Measurements from ENCODE around the gene TNFRSF4.

TNFRSF4 gene

DNA sequence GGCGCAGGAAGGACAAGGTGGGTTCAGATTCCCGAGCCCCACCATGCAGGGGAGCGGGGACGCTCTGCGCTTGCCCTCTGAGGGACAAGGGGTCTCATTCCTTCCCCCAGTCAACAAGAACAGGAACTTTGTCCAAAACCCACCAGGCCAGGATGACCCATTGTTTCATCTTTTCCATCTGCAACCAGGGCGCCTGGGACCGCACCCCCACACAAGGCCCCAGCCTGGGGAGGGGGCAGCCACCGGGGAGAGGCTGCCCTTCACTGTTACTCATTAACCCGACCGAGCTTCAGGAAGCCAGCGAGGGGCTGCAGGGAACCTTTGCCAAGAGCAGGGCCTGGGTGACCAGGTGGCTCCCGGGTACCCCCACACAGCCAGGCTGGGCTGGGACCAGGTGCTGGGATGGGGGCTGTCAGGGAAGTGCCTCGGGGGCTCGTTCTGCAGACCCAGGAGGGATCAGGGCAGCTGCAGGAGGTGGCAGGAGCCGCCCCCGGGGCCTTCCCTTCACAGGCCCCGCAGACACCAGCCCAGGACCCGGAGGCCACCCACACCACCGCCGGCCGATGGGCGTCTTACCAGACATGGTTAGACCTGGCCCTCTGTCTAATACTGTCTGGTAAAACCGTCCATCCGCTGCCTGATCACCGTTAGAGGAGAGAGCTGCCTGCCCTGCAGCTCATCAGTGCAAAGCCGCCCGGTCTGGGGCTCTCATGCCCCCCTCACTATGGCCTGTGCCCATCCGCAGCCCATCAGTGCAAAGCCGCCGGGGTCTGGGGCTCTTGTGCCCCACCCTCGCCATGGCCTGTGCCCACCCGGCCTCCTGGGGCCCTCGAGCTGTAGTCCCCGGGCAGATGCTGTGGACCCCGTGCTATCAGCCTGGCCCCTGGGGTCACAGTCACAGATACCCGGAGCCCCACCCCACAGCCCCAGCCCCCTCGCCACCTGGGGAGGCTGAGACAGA lies 45.2 kb downstream of the TNFRSF4 start:
- Histone ChIP-seq H3K27me3 (ENCODE audit: insufficient read depth, low read length) (peaks cover 58% of the 10 kb centered on the region), H3K79me2 (ENCODE audit: control insufficient read depth, insufficient read depth, low read length, unreplicated experiment) (no peaks in the 10 kb centered on the region), H3K4me3 (ENCODE audit: low read depth, low read length) (no peak overlapping the region), H2AFZ (ENCODE audit: low read length, unreplicated experiment) (no peak overlapping the region), H3K4me1 (ENCODE audit: control insufficient read depth, insufficient read depth, low read length, unreplicated experiment) (peaks cover 1% of the 10 kb centered on the region), H3K36me3 (ENCODE audit: insufficient read depth, low read length) (no peaks in the 10 kb centered on the region), H3K27ac (ENCODE audit: low read depth, low read length) (no peak overlapping the region)

DNA sequence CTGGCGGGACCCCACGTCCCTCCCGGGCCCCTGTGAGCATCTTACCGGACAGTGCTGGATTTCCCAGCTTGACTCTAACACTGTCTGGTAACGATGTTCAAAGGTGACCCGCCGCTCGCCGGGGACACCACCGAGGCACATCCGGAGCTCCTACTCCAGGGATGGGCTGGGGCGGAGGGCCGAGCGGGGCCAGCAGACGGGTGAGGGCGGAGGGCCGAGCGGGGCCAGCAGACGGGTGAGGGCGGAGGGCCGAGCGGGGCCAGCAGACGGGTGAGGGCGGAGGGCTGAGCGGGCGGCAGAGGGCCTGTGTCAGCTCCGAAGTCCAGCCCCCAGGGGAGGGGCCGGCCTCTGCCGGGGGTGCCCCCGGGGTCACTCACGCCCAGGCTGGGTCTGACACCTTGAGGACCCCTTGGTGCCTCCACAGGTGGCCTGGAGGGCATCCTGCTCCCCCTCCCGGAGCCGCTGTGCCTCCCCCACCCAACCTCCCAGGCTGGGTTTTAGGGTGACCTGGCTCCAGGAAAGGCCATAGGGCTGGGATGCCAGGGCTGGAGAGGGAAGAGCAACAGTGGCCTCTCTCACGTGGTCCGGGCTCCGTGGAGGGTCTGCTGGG lies 46.0 kb downstream of the TNFRSF4 start:
- Histone ChIP-seq H3K27me3 (ENCODE audit: insufficient read depth, low read length) (peaks cover 50% of the 10 kb centered on the region), H3K79me2 (ENCODE audit: control insufficient read depth, insufficient read depth, low read length, unreplicated experiment) (no peaks in the 10 kb centered on the region), H2AFZ (ENCODE audit: low read length, unreplicated experiment) (no peak overlapping the region), H3K27ac (ENCODE audit: low read depth, low read length) (no peak overlapping the region), H3K36me3 (ENCODE audit: insufficient read depth, low read length) (no peaks in the 10 kb centered on the region), H3K4me1 (ENCODE audit: control insufficient read depth, insufficient read depth, low read length, unreplicated experiment) (no peaks in the 10 kb centered on the region), H3K4me3 (ENCODE audit: low read depth, low read length) (no peak overlapping the region)

DNA sequence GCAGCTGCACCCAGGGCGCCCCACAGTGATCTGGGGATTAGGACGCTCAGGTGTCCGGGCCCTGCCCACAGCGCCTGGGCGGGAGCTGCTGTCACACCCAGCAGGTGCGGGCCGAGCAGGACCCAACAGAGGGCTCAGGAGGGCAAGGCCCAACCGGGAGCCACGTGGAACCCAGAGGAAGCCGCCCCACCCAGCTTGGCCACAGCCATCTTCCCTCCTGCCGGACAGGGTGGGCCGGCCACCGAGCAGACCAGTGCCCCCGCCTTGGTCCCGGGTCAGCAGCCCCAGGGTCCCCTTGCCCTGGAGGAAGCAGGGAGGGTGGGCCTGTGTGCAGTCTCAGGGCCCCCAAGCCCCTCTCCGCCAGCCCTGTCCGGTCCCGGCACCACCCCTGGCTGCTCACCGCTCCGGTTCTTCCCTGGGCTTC lies 46.5 kb downstream of the TNFRSF4 start:
- H2AFZ ChIP-seq (ENCODE audit: low read length, unreplicated experiment), result no peak overlapping the region
- no peaks in the 10 kb centered on the region for H3K4me1 ChIP-seq (ENCODE audit: control insufficient read depth, insufficient read depth, low read length, unreplicated experiment)
- no peak overlapping the region for H3K27ac ChIP-seq (ENCODE audit: low read depth, low read length)
- H3K79me2 ChIP-seq (ENCODE audit: control insufficient read depth, insufficient read depth, low read length, unreplicated experiment), result no peaks in the 10 kb centered on the region
- peaks cover 54% of the 10 kb centered on the region for H3K27me3 ChIP-seq (ENCODE audit: insufficient read depth, low read length)
- H3K36me3 ChIP-seq (ENCODE audit: insufficient read depth, low read length), result no peaks in the 10 kb centered on the region
- H3K4me3 ChIP-seq (ENCODE audit: low read depth, low read length), result no peak overlapping the region

DNA sequence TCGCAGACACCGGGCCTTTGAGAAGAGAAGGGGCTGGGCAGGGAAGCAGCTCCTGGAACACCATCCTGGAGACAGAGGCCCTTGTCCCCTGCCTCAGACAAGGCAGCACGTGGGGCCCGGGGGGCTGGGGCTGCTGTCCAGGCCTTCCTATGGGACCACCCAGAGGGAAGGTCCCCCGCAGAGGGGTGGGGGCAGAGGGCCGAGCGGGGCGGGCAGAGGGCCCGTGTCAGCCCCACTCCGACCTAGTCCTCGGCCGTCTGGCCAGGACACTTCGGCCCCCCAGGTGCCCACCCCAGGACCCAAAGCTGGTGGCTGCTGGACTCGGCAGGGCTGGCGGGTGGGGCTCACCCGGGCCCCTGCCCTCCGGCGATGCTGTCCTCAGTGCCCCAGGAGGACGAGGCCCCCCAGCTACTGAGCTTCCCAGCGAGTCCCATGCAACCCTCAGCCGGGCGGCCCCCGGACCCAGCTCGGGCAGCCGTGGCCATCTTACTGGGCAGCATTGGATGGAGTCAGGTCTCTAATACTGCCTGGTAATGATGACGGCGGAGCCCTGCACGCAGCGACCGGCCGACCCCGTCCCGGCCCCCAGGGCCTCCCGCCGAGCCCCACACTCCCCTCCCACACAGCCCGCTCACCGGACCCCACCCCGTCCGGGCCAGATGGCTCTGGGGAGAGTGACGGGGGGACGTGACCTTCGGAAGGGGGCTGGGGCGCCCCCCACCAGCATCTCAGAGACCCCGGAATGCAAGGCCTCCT lies 47.1 kb downstream of the TNFRSF4 start:
- Histone ChIP-seq H2AFZ (ENCODE audit: low read length, unreplicated experiment) (no peak overlapping the region), H3K79me2 (ENCODE audit: control insufficient read depth, insufficient read depth, low read length, unreplicated experiment) (no peaks in the 10 kb centered on the region), H3K4me3 (ENCODE audit: low read depth, low read length) (no peak overlapping the region), H3K36me3 (ENCODE audit: insufficient read depth, low read length) (no peaks in the 10 kb centered on the region), H3K4me1 (ENCODE audit: control insufficient read depth, insufficient read depth, low read length, unreplicated experiment) (no peaks in the 10 kb centered on the region), H3K27me3 (ENCODE audit: insufficient read depth, low read length) (peaks cover 54% of the 10 kb centered on the region), H3K27ac (ENCODE audit: low read depth, low read length) (no peak overlapping the region)

DNA sequence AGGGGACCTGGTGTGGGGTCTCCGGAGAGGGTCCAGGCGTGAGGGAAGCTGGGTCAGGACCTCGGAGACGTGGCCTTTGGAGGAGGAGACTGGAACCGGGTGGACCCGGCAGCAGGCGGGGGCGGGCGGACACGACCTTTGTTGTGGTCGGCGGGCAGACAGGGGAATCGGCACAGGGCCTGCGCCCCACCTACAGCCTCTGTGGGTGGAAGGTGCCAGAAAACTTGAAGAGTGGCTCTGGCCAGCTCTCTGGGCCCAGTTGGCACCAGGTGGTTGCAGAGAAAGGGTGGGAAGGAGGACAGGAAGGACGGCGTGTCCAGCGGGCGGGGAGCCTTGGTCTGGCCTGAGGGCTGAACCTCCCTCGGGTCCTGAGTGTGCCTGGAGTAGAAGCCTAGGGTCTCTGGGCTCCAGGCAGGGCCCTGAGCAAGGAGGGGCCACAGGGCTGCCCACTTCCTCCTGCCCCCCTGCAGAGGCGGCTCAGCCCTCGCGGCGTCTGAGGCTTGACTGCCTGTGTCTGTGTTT lies 48.0 kb downstream of the TNFRSF4 start:
- Histone ChIP-seq H3K79me2 (ENCODE audit: control insufficient read depth, insufficient read depth, low read length, unreplicated experiment) (no peaks in the 10 kb centered on the region), H3K27ac (ENCODE audit: low read depth, low read length) (no peak overlapping the region), H3K4me3 (ENCODE audit: low read depth, low read length) (no peak overlapping the region), H3K27me3 (ENCODE audit: insufficient read depth, low read length) (peaks cover 47% of the 10 kb centered on the region), H3K36me3 (ENCODE audit: insufficient read depth, low read length) (no peaks in the 10 kb centered on the region), H3K4me1 (ENCODE audit: control insufficient read depth, insufficient read depth, low read length, unreplicated experiment) (no peaks in the 10 kb centered on the region), H2AFZ (ENCODE audit: low read length, unreplicated experiment) (no peak overlapping the region)

DNA sequence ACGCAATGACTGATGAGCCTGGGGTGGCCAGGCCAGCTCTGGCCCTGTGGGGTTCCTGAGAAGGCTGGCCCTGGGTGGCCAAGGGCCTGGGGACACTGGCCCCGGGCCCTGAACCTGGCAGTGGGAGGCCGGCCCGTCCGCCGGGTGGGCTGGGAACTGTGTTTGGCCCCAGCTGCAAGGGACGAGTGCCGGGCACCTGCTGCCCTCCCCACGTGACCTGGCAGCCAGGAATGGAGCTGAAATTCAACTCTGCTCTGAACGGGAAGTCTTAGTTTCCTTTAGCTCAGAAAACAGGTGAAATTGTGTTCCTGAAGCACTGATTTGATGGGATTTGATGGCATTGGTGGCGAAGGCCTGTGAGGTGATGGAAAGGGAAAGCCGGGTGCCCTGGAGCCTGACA lies 48.5 kb downstream of the TNFRSF4 start:
- no peaks in the 10 kb centered on the region for H3K4me1 ChIP-seq (ENCODE audit: control insufficient read depth, insufficient read depth, low read length, unreplicated experiment)
- no peak overlapping the region for H3K4me3 ChIP-seq (ENCODE audit: low read depth, low read length)
- peaks cover 42% of the 10 kb centered on the region for H3K27me3 ChIP-seq (ENCODE audit: insufficient read depth, low read length)
- no peak overlapping the region for H3K27ac ChIP-seq (ENCODE audit: low read depth, low read length)
- H2AFZ ChIP-seq (ENCODE audit: low read length, unreplicated experiment), result no peak overlapping the region
- H3K79me2 ChIP-seq (ENCODE audit: control insufficient read depth, insufficient read depth, low read length, unreplicated experiment), result no peaks in the 10 kb centered on the region
- H3K36me3 ChIP-seq (ENCODE audit: insufficient read depth, low read length), result no peaks in the 10 kb centered on the region

DNA sequence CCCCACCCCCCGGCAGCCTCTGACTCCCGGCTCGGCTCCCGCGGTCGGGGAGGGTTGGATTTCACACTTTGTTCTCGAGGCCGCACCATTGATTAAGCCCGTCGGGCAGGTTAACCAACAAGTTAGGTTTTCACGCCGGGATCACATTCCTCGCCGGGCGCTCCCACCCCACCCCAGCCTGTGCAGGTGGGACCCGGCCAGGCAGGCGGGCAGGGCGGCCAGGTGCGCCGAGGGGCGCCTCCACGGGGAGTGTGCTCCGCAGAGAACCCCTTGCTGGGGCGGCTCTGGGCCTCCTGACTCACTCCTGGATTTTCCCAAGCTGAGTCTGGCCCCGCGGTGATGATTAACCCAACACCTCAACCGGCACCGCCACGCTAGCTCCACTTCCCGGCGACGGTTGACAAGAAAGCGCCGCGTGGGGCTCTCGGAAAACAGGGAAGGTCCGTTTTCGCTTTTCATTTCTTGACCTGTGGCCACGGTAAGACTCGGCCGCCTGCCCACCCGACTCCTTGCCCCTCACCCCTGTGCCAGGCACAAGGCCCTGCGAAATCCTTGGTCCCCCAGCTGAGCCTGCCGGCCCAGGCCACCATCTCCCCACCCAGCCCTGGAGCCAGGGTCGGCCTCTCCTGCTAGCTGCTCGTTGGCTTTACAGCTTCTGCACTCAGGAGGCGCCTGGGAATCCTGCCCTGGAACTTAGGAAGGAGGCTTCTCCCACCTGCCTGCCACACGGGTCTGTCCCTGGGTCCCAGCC lies 49.1 kb downstream of the TNFRSF4 start:
- Histone ChIP-seq H3K27me3 (ENCODE audit: insufficient read depth, low read length) (peaks cover 36% of the 10 kb centered on the region), H3K36me3 (ENCODE audit: insufficient read depth, low read length) (no peaks in the 10 kb centered on the region), H2AFZ (ENCODE audit: low read length, unreplicated experiment) (no peak overlapping the region), H3K27ac (ENCODE audit: low read depth, low read length) (no peak overlapping the region), H3K4me3 (ENCODE audit: low read depth, low read length) (no peak overlapping the region), H3K4me1 (ENCODE audit: control insufficient read depth, insufficient read depth, low read length, unreplicated experiment) (no peaks in the 10 kb centered on the region), H3K79me2 (ENCODE audit: control insufficient read depth, insufficient read depth, low read length, unreplicated experiment) (no peaks in the 10 kb centered on the region)

DNA sequence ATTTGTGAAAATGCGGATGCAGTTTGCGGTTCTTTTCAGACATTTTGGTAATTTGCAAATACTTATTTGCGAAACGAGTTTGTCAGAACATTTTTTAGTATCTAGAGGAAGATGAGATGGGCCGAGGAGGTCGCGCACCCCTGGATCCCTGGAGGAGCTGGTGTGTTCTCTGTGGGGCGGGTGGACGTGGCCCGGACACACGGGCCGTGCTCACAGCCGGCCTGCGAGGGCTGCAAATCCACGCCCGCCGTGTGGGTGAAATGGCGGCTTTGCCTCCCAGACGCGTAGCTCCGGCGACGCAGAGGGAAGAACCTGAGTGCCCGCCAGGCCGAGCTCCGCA lies 49.6 kb downstream of the TNFRSF4 start:
- Histone ChIP-seq H3K79me2 (ENCODE audit: control insufficient read depth, insufficient read depth, low read length, unreplicated experiment) (no peaks in the 10 kb centered on the region), H3K27me3 (ENCODE audit: insufficient read depth, low read length) (peaks cover 31% of the 10 kb centered on the region), H3K4me1 (ENCODE audit: control insufficient read depth, insufficient read depth, low read length, unreplicated experiment) (no peaks in the 10 kb centered on the region), H2AFZ (ENCODE audit: low read length, unreplicated experiment) (no peak overlapping the region), H3K27ac (ENCODE audit: low read depth, low read length) (no peak overlapping the region), H3K36me3 (ENCODE audit: insufficient read depth, low read length) (no peaks in the 10 kb centered on the region), H3K4me3 (ENCODE audit: low read depth, low read length) (no peak overlapping the region)

DNA sequence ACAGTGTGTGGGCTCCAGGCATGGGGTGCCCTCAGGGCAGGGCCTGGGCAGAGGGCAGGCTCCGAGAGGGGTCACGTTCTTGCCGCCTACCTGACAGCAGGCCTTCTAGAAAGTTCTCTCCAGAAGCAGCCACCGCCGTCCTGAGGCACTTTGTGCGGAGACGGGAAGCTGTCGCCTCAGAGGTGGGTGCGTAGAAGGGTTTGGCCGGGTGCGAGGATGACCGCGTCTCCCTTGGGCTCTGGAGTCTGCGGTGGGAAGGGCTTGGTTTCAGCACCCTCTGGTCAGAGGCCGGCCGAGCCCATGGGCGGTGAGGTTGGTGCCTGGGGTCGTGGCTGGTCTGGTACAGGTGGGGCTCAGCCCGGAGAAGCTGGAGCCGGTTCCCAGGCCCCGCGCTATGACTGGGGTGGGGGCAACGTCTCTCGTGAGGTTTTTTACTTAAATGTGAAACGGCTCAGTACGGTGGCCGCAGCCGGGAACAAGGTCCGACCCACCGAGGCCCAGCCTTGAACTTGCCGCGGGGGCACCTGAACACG lies 50.3 kb downstream of the TNFRSF4 start:
- no peaks in the 10 kb centered on the region for H3K36me3 ChIP-seq (ENCODE audit: insufficient read depth, low read length)
- H3K27me3 ChIP-seq (ENCODE audit: insufficient read depth, low read length), result peaks cover 23% of the 10 kb centered on the region
- no peaks in the 10 kb centered on the region for H3K79me2 ChIP-seq (ENCODE audit: control insufficient read depth, insufficient read depth, low read length, unreplicated experiment)
- H3K4me3 ChIP-seq (ENCODE audit: low read depth, low read length), result no peak overlapping the region
- no peak overlapping the region for H3K27ac ChIP-seq (ENCODE audit: low read depth, low read length)
- peaks cover under 1% of the 10 kb centered on the region for H3K4me1 ChIP-seq (ENCODE audit: control insufficient read depth, insufficient read depth, low read length, unreplicated experiment)
- H2AFZ ChIP-seq (ENCODE audit: low read length, unreplicated experiment), result no peak overlapping the region

Data from ACC112 (cell line).